Measurements from ENCODE around the gene ADNP2.

GRCh38 chr18:80188643-80189530 is 79.8 kb downstream of the ADNP2 start:
- TF ChIP-seq, protein P1, sequence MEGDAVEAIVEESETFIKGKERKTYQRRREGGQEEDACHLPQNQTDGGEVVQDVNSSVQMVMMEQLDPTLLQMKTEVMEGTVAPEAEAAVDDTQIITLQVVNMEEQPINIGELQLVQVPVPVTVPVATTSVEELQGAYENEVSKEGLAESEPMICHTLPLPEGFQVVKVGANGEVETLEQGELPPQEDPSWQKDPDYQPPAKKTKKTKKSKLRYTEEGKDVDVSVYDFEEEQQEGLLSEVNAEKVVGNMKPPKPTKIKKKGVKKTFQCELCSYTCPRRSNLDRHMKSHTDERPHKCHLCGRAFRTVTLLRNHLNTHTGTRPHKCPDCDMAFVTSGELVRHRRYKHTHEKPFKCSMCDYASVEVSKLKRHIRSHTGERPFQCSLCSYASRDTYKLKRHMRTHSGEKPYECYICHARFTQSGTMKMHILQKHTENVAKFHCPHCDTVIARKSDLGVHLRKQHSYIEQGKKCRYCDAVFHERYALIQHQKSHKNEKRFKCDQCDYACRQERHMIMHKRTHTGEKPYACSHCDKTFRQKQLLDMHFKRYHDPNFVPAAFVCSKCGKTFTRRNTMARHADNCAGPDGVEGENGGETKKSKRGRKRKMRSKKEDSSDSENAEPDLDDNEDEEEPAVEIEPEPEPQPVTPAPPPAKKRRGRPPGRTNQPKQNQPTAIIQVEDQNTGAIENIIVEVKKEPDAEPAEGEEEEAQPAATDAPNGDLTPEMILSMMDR (IDR thresholded peaks at IDR 0.05), result no peak
- TF ChIP-seq POLR2AphosphoS5 (IDR thresholded peaks at IDR 0.05), result no peak

Data from esophagus muscularis mucosa (tissue), 3 donors.